Brain microvascular endothelial cell (primary cell): ENCODE measurements around the gene UXT.

Source experiments
- DNase-seq: peaks from one replicate; pipeline ENCODE4 v3.0.0-alpha.2; 2020
- H3K27ac ChIP-seq: fragments of 250-450 bp; sonication (Bioruptor Pico); 2 replicates; pipeline ENCODE4 v1.5.1; 2020; ENCODE audit warnings: mild to moderate bottlenecking, moderate library complexity
- H3K27me3 ChIP-seq: fragments of 250-450 bp; sonication (Bioruptor Pico); replicated peaks from 2 replicates; pipeline ENCODE4 v1.5.1; 2020; ENCODE audit warnings: mild to moderate bottlenecking
- H3K36me3 ChIP-seq: fragments of 250-450 bp; sonication (Bioruptor Pico); replicated peaks from 2 replicates; pipeline ENCODE4 v1.5.1; 2020; ENCODE audit warnings: mild to moderate bottlenecking
- H3K4me3 ChIP-seq: 2 replicates; pipeline ENCODE4 v1.5.1; 2011; ENCODE audit warnings: low read depth, mild to moderate bottlenecking, control low read depth, low read length, moderate library complexity
- CTCF ChIP-seq: IDR thresholded peaks from 2 replicates; pipeline ENCODE4 v1.5.1; 2011; ENCODE audit warnings: low read depth, mild to moderate bottlenecking, moderate library complexity, low read length, control low read depth, inconsistent platforms; ENCODE audit errors: missing control alignments
- in situ Hi-C: cut with HindIII; loops from 2 replicates; pipeline ENCODE4 v1.10.0; 2017; ENCODE audit warnings: low sequenced_read_pairs, low pct_ligation_motif_present

The UXT gene

GRCh38 chrX:47646636-47647035 is 12.3 kb downstream of the UXT start:
- Histone ChIP-seq H3K27ac (no peak overlapping the region), H3K4me3 (no peak overlapping the region), H3K27me3 (no peaks in the 10 kb centered on the region), H3K36me3 (no peaks in the 10 kb centered on the region)
- no peak for TF ChIP-seq CTCF
- in situ Hi-C loops = no loop called here
- DNase-seq = no peak

DNA sequence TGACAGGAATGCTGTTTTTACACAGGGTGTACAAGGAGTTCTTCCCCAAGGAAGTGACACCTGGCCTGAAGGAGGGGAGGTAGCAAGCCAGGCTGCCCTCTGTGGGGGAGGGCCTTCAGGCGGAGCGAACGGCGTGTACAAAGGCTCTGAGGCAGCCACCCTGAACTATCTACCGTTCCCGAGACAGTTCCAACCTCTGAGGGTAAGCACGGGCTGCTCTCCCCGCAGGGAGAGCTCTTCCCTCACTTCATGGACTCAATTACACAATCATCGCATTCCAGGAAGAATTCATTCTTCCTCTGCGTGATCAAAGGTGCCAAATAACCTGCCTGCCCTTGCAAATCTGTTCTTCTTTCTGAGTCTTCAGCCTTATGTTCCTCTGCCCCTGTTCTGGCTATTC is 13.4 kb downstream of the UXT start:
- Histone ChIP-seq H3K27ac (no peak overlapping the region), H3K4me3 (no peak overlapping the region), H3K36me3 (peaks cover 4% of the 10 kb centered on the region), H3K27me3 (no peaks in the 10 kb centered on the region)
- no peak for TF ChIP-seq CTCF
- DNase-seq = no peak
- in situ Hi-C loops = no loop called here

DNA sequence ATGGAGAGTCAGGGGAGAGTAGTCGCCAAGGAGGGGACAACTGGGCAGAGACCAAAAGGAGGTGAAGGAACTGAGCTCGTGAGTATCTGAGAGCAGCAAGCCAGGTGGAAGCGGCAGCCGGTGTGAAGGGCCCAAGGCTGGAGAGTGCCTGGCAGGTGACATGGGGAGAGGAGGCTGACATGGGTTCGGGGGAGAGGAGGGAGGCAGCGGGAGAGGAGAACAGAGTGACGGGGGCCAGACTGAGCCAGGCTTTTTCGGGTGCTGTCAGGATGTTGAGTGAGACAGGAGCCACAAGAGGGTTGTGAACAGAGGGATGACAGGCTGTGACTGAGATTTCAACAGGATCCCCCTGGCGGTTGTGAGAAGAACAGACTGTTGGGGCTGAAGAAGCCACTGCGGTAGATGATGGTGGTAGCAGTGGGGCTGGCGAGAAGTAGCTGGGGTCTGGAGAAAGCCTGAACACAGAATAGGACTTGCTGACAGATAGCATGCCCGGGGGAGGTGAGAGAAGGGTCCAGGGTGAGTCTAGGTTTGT is 14.4 kb downstream of the UXT start:
- peak; percentile 71 for TF ChIP-seq CTCF
- no peak for DNase-seq
- H3K4me3 ChIP-seq = no peak overlapping the region
- in situ Hi-C loops = no loop called here
- no peak overlapping the region for H3K27ac ChIP-seq
- H3K36me3 ChIP-seq = peaks cover 11% of the 10 kb centered on the region
- H3K27me3 ChIP-seq = no peaks in the 10 kb centered on the region

- Histone ChIP-seq H3K4me3 (no peak overlapping the region), H3K27ac (no peak overlapping the region), H3K36me3 (peaks cover 14% of the 10 kb centered on the region), H3K27me3 (no peaks in the 10 kb centered on the region)
- in situ Hi-C loops = no loop called here
- DNase-seq = no peak
- peak; percentile 57 for TF ChIP-seq CTCF
Observed at GRCh38 chrX:47643926-47644325, 15.1 kb downstream of the UXT start.

DNA sequence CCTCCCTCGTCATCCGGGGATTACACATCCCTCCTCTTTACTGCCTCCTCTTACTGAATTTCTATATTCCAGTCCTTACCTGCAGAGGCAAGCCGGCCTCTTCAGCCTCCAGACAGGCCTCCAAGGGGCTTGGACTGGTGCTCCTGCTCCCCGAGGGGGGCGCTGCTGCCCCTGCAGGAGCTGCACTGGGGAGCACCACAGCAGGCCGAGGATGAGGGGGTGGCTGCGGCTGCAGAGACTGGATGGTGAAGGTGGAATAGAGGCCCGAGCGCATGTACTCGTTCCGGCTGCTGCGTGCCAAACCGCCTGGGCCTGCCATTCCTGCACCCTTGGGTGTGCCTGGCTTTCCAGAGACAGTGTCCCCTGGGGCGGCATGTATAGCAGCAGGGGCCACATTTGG is 20.2 kb downstream of the UXT start:
- no peaks in the 10 kb centered on the region for H3K27me3 ChIP-seq
- TF ChIP-seq CTCF = no peak
- DNase-seq = no peak
- no peak overlapping the region for H3K4me3 ChIP-seq
- no peak overlapping the region for H3K27ac ChIP-seq
- in situ Hi-C loops = no loop called here
- peaks cover 30% of the 10 kb centered on the region for H3K36me3 ChIP-seq

DNA sequence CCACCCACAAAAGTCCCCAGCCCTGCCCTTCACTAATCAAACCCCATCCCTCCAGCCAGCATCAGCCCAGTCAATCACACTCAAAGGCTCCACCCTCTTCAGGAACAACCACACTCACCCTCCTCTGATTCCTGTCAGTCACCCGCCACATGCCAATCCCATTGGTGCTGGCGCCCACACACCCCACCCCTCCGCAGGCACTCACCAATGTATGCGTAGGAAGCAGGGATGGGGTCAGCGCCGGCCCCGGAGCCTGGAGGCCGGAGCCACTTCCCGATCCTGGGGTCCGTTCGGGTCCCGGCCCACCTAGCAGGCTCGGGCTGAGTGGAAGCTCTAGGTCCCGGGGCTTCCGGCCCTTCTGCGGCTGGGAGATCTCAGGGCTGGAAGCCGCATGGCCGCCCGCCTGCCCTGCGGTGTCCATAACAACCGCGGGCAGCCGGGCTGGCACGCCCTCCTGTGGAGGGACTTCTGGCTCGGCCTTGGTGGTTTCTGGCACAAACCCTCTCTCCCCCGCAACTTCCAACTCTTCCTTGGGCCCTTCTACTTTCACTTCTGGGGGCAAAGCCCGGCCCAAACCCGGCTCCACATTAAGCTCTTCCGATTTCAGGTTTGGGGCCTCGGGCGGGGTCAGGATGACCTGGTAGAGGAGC is 21.3 kb downstream of the UXT start:
- no peaks in the 10 kb centered on the region for H3K27me3 ChIP-seq
- in situ Hi-C loops = no loop called here
- TF ChIP-seq CTCF = peak; percentile 43
- DNase-seq = no peak
- H3K4me3 ChIP-seq = peak overlapping the region; percentile 26
- H3K36me3 ChIP-seq = peaks cover 30% of the 10 kb centered on the region
- no peak overlapping the region for H3K27ac ChIP-seq
